Activated B cell treated with CpG ODN at 0.5 μM for 24 hours (primary cell): ENCODE measurements around the gene WDR38. TPM values are rescaled to one million over a fixed set of nuclear protein-coding genes. Genes with fewer than 3 reads are reported as not detected.

Experiments
- ATAC-seq: fragments of 200-7000 bp; cut with Tn5 transposase; one replicate; pipeline ENCODE4 v1.10.0; 2021; ENCODE audit warnings: low read depth, mild to moderate bottlenecking, moderate library complexity
- CTCF ChIA-PET: fragments of 350-600 bp; sonication (Branson Sonifier 250); formaldehyde crosslinking; loops from one replicate; lab custom pipeline; 2021; ENCODE audit warnings: antibody characterized with exemption; lab: Charles Lee
- POLR2A ChIA-PET: fragments of 350-600 bp; sonication (Branson Sonifier 250); formaldehyde crosslinking; loops from one replicate; lab custom pipeline; 2021; ENCODE audit warnings: antibody characterized with exemption; lab: Charles Lee
- DNase-seq: peaks from one replicate; pipeline ENCODE4 v3.0.0; 2022
- H3K27ac Mint-ChIP-seq: one replicate; pipeline ENCODE4 v1.8.0; 2020; ENCODE audit warnings: mixed read lengths
- H3K27me3 Mint-ChIP-seq: one replicate; pipeline ENCODE4 v1.8.0; 2021; ENCODE audit warnings: mixed read lengths
- H3K36me3 Mint-ChIP-seq: one replicate; pipeline ENCODE4 v1.8.0; 2021; ENCODE audit warnings: low read depth, mixed read lengths
- H3K4me1 Mint-ChIP-seq: one replicate; pipeline ENCODE4 v1.8.0; 2021; ENCODE audit warnings: mixed read lengths
- H3K4me3 Mint-ChIP-seq: one replicate; pipeline ENCODE4 v1.8.0; 2020; ENCODE audit warnings: mild to moderate bottlenecking, mixed read lengths
- H3K9me3 Mint-ChIP-seq: one replicate; pipeline ENCODE4 v1.8.0; 2020; ENCODE audit warnings: mixed read lengths
- CTCF ChIP-seq: fragments of 200-600 bp; IDR thresholded peaks from one replicate; pipeline ENCODE4 v1.8.0; 2022; ENCODE audit warnings: antibody characterized with exemption, mild to moderate bottlenecking
- intact Hi-C: fragments of 100-400 bp; cut with micrococcal nuclease; formaldehyde crosslinking; loops from one replicate; pipeline ENCODE4 v1.15.1; 2024
- total RNA-seq: library from RNA; stranded (reverse); gene quantifications from 2 replicates; pipeline ENCODE4 v1.2.3, GENCODE V29; 2022

WDR38 gene
- total RNA-seq, 1 donor from 2014 or later: not detected

GRCh38 chr9:124885551-124885950 is 32.3 kb downstream of the WDR38 start:
- POLR2A ChIA-PET: no interaction called here
- DNase-seq (no peak), ATAC-seq (no peak)
- peaks cover 2% of the 10 kb centered on the region for H3K4me1 Mint-ChIP-seq
- H3K9me3 Mint-ChIP-seq: no peaks in the 10 kb centered on the region
- intact Hi-C loops: no loop called here
- peaks cover 74% of the 10 kb centered on the region for H3K36me3 Mint-ChIP-seq
- CTCF ChIA-PET: no interaction called here
- H3K4me3 Mint-ChIP-seq: no peak overlapping the region
- H3K27me3 Mint-ChIP-seq: no peaks in the 10 kb centered on the region
- no peak for TF ChIP-seq CTCF
- H3K27ac Mint-ChIP-seq: no peak overlapping the region

DNA sequence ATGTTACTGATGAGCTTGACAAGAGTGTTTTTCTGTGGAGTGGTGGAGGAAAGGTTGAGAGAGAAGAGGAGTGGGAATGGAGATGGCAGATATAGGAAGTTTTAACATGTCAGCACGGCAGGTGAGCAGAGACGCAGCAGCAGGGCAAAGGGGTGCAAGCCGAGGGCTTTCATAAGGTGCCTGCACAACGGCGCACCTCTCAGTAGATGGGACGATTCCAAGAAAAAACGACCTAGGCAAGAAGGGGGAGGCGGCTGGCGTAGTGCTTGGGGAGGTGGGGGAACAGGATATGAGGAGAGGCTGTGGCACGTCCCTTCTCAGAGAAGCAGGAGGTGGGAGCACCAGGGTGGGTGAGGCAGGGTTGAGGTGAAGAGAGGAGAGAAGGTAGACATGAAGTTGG is 33.2 kb downstream of the WDR38 start:
- no peaks in the 10 kb centered on the region for H3K27me3 Mint-ChIP-seq
- no peak overlapping the region for H3K4me3 Mint-ChIP-seq
- DNase-seq: no peak
- intact Hi-C loops: no loop called here
- H3K4me1 Mint-ChIP-seq: peaks cover 2% of the 10 kb centered on the region
- no peak for ATAC-seq
- CTCF ChIA-PET: no interaction called here
- H3K27ac Mint-ChIP-seq: no peak overlapping the region
- no peaks in the 10 kb centered on the region for H3K9me3 Mint-ChIP-seq
- H3K36me3 Mint-ChIP-seq: peaks cover 77% of the 10 kb centered on the region
- TF ChIP-seq CTCF: no peak
- POLR2A ChIA-PET: no interaction called here

- Mint-ChIP-seq H3K4me3 (no peak overlapping the region), H3K36me3 (peaks cover 75% of the 10 kb centered on the region), H3K9me3 (no peaks in the 10 kb centered on the region), H3K4me1 (peaks cover 2% of the 10 kb centered on the region), H3K27ac (no peak overlapping the region), H3K27me3 (no peaks in the 10 kb centered on the region)
- no peak for DNase-seq
- no peak for TF ChIP-seq CTCF
- ATAC-seq: no peak
- ChIA-PET CTCF (no interaction called here), POLR2A (no interaction called here)
- intact Hi-C loops: no loop called here
Measured at GRCh38 chr9:124886866-124887492, 33.7 kb downstream of the WDR38 start.

- no peak for DNase-seq
Measured at GRCh38 chr9:124887832-124888231, 34.6 kb downstream of the WDR38 start.

DNA sequence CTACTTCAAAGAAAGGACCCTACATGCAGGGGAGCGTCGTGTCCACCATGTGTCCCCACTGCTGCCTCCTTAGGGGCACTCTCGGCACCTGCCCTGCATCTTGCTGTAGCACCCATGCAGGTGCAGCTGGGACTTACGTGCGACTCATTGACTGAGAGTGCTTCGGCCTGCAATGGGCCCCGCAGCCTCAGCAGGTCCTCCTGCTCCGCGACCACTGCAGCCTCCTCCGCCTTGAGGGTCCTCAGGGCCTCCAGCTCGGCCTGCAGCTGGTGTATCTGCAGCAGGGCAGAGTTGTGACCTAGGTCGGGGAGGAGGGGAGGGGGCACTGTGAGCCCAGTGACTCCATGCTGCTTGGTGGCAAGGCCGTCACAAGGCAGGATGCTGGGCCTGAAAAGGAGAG is 35.7 kb downstream of the WDR38 start:
- Mint-ChIP-seq H3K9me3 (no peaks in the 10 kb centered on the region), H3K4me3 (no peak overlapping the region), H3K27ac (no peak overlapping the region), H3K27me3 (no peaks in the 10 kb centered on the region), H3K4me1 (peaks cover 2% of the 10 kb centered on the region), H3K36me3 (peaks cover 80% of the 10 kb centered on the region)
- POLR2A ChIA-PET: no interaction called here
- CTCF ChIA-PET: no interaction called here
- ATAC-seq (no peak), DNase-seq (no peak)
- intact Hi-C loops: no loop called here
- no peak for TF ChIP-seq CTCF

More at GRCh38 chr9:124887832-124888231, 34.6 kb downstream of the WDR38 start:
- no peak for TF ChIP-seq CTCF
- H3K4me3 Mint-ChIP-seq: no peak overlapping the region
- POLR2A ChIA-PET: no interaction called here
- CTCF ChIA-PET: no interaction called here
- H3K9me3 Mint-ChIP-seq: no peaks in the 10 kb centered on the region
- H3K27me3 Mint-ChIP-seq: no peaks in the 10 kb centered on the region
- H3K4me1 Mint-ChIP-seq: peaks cover 2% of the 10 kb centered on the region
- peaks cover 74% of the 10 kb centered on the region for H3K36me3 Mint-ChIP-seq
- H3K27ac Mint-ChIP-seq: no peak overlapping the region
- no peak for ATAC-seq
- intact Hi-C loops: no loop called here
